Fibroblast of lung (primary cell): ENCODE measurements around the gene GRK5. TPM values are rescaled to one million over a fixed set of nuclear protein-coding genes. Genes with fewer than 3 reads are reported as not detected.

Experiments used
- DNase-seq, 2 donors: peaks; one replicate each; pipeline versions ENCODE4 v3.0.0 to v3.0.0-alpha.2; 2010; ENCODE audit warnings: low read depth in 2 of 2
- H2AFZ ChIP-seq: 2 replicates; pipeline ENCODE4 v1.5.1; 2012; ENCODE audit warnings: low read length, control low read depth, inconsistent platforms
- H3K27ac ChIP-seq: 2 replicates; pipeline ENCODE4 v1.5.1; 2011; ENCODE audit warnings: low read length, control low read depth; ENCODE audit not compliant: insufficient read depth
- H3K27me3 ChIP-seq: 2 replicates; pipeline ENCODE4 v1.5.1; 2011; ENCODE audit warnings: mild to moderate bottlenecking, low read length; ENCODE audit not compliant: control insufficient read depth, insufficient read depth
- H3K36me3 ChIP-seq: 2 replicates; pipeline ENCODE4 v1.5.1; 2011; ENCODE audit warnings: low read length; ENCODE audit not compliant: control insufficient read depth, insufficient read depth
- H3K4me1 ChIP-seq: 2 replicates; pipeline ENCODE4 v1.5.1; 2011; ENCODE audit warnings: low read length; ENCODE audit not compliant: control insufficient read depth, insufficient read depth; ENCODE audit errors: extremely low read depth
- H3K4me2 ChIP-seq: 2 replicates; pipeline ENCODE4 v1.5.1; 2011; ENCODE audit warnings: low read length, control low read depth; ENCODE audit not compliant: insufficient read depth; ENCODE audit errors: extremely low read depth
- H3K4me3 ChIP-seq, 4 experiments: fragments of 200-600 bp in 1 of 4; sonication (generic) in 1 of 4; replicated peaks in 1 of 4; 2 replicates each; pipeline ENCODE4 v1.5.1; 2011 to 2016; ENCODE audit warnings: low read length in 4 of 4, low read depth in 3 of 4, mild to moderate bottlenecking in 3 of 4, control low read depth in 2 of 4, inconsistent platforms in 1 of 4, mixed read lengths in 1 of 4; ENCODE audit not compliant: insufficient read depth in 1 of 4; ENCODE audit errors: control extremely low read depth in 1 of 4
- H3K79me2 ChIP-seq: 2 replicates; pipeline ENCODE4 v1.5.1; 2012; ENCODE audit warnings: mild to moderate bottlenecking, low read length, inconsistent platforms; ENCODE audit not compliant: control insufficient read depth, insufficient read depth
- H3K9ac ChIP-seq: 2 replicates; pipeline ENCODE4 v1.5.1; 2011; ENCODE audit warnings: mild to moderate bottlenecking, low read length, control low read depth; ENCODE audit not compliant: insufficient read depth
- H3K9me3 ChIP-seq: 2 replicates; pipeline ENCODE4 v1.5.1; 2012; ENCODE audit warnings: low read depth, low read length; ENCODE audit not compliant: control insufficient read depth, insufficient read depth
- H4K20me1 ChIP-seq: 2 replicates; pipeline ENCODE4 v1.5.1; 2011; ENCODE audit warnings: low read length; ENCODE audit not compliant: control insufficient read depth, insufficient read depth; ENCODE audit errors: extremely low read depth
- EZH2 ChIP-seq: IDR thresholded peaks from 2 replicates; pipeline ENCODE4 v1.5.1; 2012; ENCODE audit warnings: low read length, control low read depth, mild to moderate bottlenecking; ENCODE audit errors: missing control alignments
- polyA plus RNA-seq, 2 donors: library from polyadenylated mRNA; depleted of rRNA in 1 of 2; stranded (reverse) in 1 of 2; unstranded in 1 of 2; fragments of >200 nt; gene quantifications; 2 replicates each; pipeline ENCODE4 v1.2.1, GENCODE V29; 2011 to 2012; ENCODE audit warnings: missing spikeins in 1 of 2
- total RNA-seq: library from RNA; depleted of rRNA; stranded (reverse); fragments of >200 nt; gene quantifications from 2 replicates; pipeline ENCODE4 v1.2.1, GENCODE V29; 2014
- TF ChIP-seq, protein P1 (sequence below), 2 donors: IDR thresholded peaks in 1 of 2; conservative IDR thresholded peaks in 1 of 2; 1 replicate in 1 of 2; 2 replicates in 1 of 2; pipeline ENCODE4 v1.5.1; 2011 to 2012; ENCODE audit warnings: low read length in 2 of 2, control low read depth in 1 of 2, inconsistent platforms in 1 of 2, low read depth in 1 of 2, mild to moderate bottlenecking in 1 of 2

Gene GRK5
- total and polyA plus RNA-seq, 2 donors (not counting 1 experiment from before 2014, with no cell fraction given), result 24.1 to 90.3 TPM

DNA sequence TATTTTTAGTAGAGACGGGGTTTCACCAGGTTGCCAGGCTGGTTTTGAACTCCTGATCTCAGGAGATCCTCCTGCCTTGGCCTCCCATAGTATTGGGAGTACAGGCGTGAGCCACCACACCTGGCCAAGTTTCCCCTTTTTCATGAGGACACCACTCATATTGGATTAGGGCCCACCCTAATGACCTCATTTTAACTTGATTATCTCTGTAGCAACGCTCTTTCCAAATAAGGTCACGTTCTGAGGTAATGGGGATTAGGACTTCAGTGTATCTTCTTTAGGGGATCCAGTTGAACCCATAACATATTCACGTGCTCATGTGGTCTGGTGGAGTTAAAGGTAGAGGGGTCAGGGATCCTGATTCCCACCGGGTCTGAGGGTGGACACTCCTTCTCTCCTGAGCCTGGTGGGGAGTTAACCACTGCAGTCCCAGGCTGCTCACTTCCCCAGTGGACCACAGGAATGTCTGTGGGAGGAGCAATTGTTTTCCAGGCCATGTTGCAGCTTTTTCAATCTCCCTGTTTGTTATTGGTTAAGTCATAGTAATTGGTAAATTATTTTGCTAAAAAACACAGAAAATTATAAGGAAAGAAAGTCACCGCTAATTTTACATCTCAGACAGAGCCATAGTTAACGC, 130.5 kb downstream of the GRK5 start:
- H3K79me2 ChIP-seq, result peaks cover 11% of the 10 kb centered on the region
- H3K4me2 ChIP-seq, result peak overlapping the region; percentile 38
- DNase-seq, result peak; percentile 63 to 79
- peaks cover 44% of the 10 kb centered on the region for H3K4me1 ChIP-seq
- peak overlapping the region; percentile 73 for H3K27ac ChIP-seq
- H3K36me3 ChIP-seq, result peaks cover 1% of the 10 kb centered on the region
- H2AFZ ChIP-seq, result no peak overlapping the region
- no peaks in the 10 kb centered on the region for H4K20me1 ChIP-seq
- H3K4me3 ChIP-seq, result no peak overlapping the region
- TF ChIP-seq EZH2, result no peak
- TF ChIP-seq, protein P1, sequence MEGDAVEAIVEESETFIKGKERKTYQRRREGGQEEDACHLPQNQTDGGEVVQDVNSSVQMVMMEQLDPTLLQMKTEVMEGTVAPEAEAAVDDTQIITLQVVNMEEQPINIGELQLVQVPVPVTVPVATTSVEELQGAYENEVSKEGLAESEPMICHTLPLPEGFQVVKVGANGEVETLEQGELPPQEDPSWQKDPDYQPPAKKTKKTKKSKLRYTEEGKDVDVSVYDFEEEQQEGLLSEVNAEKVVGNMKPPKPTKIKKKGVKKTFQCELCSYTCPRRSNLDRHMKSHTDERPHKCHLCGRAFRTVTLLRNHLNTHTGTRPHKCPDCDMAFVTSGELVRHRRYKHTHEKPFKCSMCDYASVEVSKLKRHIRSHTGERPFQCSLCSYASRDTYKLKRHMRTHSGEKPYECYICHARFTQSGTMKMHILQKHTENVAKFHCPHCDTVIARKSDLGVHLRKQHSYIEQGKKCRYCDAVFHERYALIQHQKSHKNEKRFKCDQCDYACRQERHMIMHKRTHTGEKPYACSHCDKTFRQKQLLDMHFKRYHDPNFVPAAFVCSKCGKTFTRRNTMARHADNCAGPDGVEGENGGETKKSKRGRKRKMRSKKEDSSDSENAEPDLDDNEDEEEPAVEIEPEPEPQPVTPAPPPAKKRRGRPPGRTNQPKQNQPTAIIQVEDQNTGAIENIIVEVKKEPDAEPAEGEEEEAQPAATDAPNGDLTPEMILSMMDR (conservative IDR thresholded peaks at IDR 0.05 in 1 of 2, IDR thresholded peaks at IDR 0.05 in 1 of 2; ENCODE audit: low read depth in 1 of 2, low read length in 2 of 2), result no peak
- H3K9me3 ChIP-seq, result no peaks in the 10 kb centered on the region
- H3K9ac ChIP-seq, result no peak overlapping the region
- H3K27me3 ChIP-seq, result no peaks in the 10 kb centered on the region

DNA sequence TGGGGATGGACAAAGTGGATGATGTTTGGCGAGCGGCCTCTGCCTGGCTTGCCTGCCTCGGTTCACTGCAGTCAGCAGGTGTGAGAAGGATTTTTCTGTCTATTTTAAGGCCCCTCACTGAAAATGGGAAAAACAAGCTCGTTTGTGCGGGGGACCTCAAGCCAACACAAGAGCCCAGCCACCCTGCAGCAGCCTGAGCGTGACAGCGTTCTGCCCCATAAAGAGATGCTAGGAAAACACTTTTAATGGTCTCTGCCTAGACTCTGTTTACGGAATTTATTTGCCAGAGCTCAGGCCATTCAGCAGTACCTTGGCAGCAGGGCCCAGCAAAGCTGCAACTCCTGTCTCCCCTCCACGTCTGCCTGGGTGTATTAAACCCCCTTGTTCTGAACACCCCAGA, 131.7 kb downstream of the GRK5 start:
- Histone ChIP-seq H2AFZ (no peak overlapping the region), H3K9me3 (no peaks in the 10 kb centered on the region), H3K27me3 (no peaks in the 10 kb centered on the region), H3K4me3 (no peak overlapping the region), H3K27ac (no peak overlapping the region), H3K36me3 (no peaks in the 10 kb centered on the region), H3K4me1 (peaks cover 42% of the 10 kb centered on the region), H4K20me1 (no peaks in the 10 kb centered on the region), H3K79me2 (peaks cover 11% of the 10 kb centered on the region), H3K4me2 (no peak overlapping the region), H3K9ac (no peak overlapping the region)
- no peak for TF ChIP-seq EZH2
- TF ChIP-seq, protein P1 (conservative IDR thresholded peaks at IDR 0.05 in 1 of 2, IDR thresholded peaks at IDR 0.05 in 1 of 2; ENCODE audit: low read depth in 1 of 2, low read length in 2 of 2), result no peak
- DNase-seq, result no peak

DNA sequence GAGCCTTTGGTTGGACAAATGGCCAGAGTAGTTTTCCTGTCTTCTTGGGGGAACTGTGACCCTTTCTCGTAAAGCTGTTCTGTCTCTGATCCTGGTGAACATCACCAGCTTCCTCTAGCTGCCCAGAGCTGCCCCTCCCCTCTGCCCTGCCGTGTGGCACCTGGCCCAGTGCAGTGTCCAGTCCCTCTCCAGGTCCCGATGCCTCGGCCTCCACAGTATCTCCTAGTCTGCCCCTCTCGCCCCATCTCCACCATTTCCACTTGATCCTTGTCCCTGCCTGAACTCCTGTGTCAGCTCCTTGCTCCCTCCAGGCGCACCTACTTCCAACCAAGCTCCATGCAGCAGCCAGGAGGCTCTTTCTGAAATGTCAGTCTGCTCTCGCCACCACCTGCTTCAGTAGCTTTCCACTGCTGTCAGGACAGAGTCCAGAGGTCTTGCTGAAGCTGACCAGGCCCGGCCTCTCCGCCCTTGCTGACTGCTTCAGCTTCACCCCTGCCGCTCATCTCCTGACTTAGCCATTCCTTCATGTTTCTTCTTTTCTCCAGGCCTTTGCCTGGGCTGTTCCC, 133.6 kb downstream of the GRK5 start:
- no peaks in the 10 kb centered on the region for H4K20me1 ChIP-seq
- no peak overlapping the region for H3K4me2 ChIP-seq

More for the DNA sequence above, 133.6 kb downstream of the GRK5 start:
- H3K9ac ChIP-seq, result no peak overlapping the region
- peaks cover 11% of the 10 kb centered on the region for H3K79me2 ChIP-seq
- peaks cover 35% of the 10 kb centered on the region for H3K4me1 ChIP-seq
- no peak overlapping the region for H2AFZ ChIP-seq
- H3K36me3 ChIP-seq, result no peaks in the 10 kb centered on the region
- no peak overlapping the region for H3K4me3 ChIP-seq
- H3K9me3 ChIP-seq, result no peaks in the 10 kb centered on the region
- no peaks in the 10 kb centered on the region for H3K27me3 ChIP-seq
- TF ChIP-seq, protein P1 (conservative IDR thresholded peaks at IDR 0.05 in 1 of 2, IDR thresholded peaks at IDR 0.05 in 1 of 2; ENCODE audit: low read depth in 1 of 2, low read length in 2 of 2), result no peak
- TF ChIP-seq EZH2, result no peak
- no peak for DNase-seq
- H3K27ac ChIP-seq, result no peak overlapping the region
